ENCODE data around the gene SORBS1.

SORBS1 gene

DNA sequence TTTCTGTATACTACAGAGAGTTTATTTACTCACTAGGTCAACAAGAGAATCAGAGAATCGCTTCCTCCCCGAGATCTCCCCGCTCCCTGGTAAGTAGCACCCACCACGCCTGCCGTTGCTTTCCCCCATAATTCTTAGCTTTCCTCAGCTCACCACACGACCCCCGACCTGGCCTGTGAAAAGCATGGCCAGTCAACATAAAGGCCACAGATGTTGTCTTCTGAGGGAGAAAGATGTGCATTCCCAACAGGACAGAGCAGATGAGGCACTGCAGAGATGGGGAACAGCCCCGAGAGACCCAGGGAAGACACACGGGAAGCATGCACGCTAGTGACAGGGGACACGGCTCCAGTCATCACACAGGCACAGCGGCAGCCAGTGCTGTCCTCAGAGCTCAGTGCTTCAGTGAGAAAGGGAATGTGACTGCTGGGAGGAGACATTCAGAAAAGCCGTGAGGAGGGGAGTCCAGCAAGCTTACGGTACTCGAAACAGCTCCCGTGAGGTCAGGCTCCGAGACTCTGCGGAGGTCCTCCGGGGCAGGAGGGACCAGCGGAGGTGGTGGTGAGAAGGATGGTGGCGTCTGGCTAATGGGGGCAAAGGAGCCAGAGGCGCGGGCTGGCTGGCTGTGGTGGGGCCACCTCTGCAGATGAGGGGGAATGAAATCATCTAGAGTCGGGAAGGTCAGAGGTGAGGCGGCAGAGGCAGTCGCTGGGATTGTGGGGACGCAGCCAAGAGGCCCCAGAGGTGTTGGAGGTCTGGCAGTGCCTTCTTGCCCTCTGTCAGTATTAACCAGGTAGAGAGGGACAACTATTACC lies 146.9 kb downstream of the SORBS1 start:
- Mint-ChIP-seq H3K27ac (no peak overlapping the region), H3K4me3 (no peak overlapping the region), H3K36me3 (ENCODE audit: low read depth) (no peaks in the 10 kb centered on the region), H3K4me1 (ENCODE audit: low read depth) (no peaks in the 10 kb centered on the region), H3K9me3 (no peaks in the 10 kb centered on the region), H3K27me3 (ENCODE audit: low read depth) (no peaks in the 10 kb centered on the region)

DNA sequence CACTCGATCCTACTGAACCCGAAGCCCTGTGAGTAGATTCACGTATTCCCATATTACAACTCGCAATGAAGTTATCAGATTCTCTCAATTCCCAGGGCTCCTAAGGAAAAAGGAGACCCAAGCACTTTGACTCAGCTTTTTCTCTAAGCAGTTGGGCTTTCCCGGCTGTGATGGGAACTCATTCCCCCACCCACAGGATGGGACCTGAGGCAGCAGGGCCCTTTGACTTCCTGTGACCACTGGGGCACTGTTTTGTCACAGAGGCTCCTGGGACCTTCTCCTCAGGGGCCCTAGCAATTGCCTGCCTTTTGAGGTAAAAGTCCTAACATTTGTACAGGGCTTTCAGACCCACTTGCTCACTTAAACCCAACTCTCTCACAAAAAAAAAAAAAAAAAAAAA lies 147.6 kb downstream of the SORBS1 start:
- Mint-ChIP-seq H3K9me3 (no peaks in the 10 kb centered on the region), H3K36me3 (ENCODE audit: low read depth) (no peaks in the 10 kb centered on the region), H3K4me1 (ENCODE audit: low read depth) (no peaks in the 10 kb centered on the region), H3K4me3 (no peak overlapping the region), H3K27me3 (ENCODE audit: low read depth) (no peaks in the 10 kb centered on the region), H3K27ac (no peak overlapping the region)

GRCh38 chr10:95411635-95412034 lies 149.5 kb downstream of the SORBS1 start:
- Mint-ChIP-seq H3K9me3 (no peaks in the 10 kb centered on the region), H3K4me1 (ENCODE audit: low read depth) (no peaks in the 10 kb centered on the region), H3K27me3 (ENCODE audit: low read depth) (no peaks in the 10 kb centered on the region), H3K4me3 (no peak overlapping the region), H3K36me3 (ENCODE audit: low read depth) (no peaks in the 10 kb centered on the region), H3K27ac (no peak overlapping the region)

DNA sequence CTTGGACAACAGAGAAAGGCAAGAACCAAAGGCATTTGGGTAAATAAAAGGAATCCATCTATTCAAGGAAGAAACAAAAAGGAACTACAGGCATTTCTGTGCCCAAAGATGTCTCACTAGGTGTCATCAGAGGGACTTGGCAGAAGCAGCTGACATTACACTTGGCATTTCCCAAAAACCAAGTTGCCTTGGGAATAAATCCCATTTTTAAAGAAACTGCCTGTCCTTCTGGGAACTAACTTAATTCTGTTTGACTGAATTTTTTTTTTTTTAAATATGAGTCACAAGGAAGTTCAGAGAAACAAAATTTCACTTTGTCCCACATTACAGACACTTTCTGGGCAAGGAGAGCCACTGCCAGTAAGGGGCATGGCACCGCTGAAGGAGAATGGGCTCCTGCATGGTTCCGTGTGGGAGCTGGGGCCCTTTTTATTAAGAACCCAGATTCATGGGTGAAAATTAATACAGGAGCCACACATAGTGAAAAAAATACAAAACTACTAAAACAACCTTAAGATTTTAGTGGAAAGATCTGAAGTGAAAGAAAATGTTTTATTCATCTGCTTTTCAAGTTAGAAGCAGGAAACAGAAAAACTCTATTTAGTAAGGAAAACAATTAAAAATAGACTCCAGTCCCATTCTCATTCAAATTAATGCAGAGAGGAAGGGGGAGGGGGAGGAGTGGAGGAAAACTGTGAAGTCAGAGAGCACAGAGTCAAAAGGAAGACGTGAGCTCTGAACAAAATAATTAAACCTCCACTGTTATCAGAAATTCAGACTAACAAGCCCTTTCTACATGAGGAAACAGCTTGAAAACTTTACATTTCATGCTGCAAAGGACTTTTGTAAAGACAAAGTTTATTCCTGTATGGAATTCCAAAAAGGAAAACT lies 151.9 kb downstream of the SORBS1 start:
- no peak overlapping the region for H3K4me3 Mint-ChIP-seq
- no peaks in the 10 kb centered on the region for H3K4me1 Mint-ChIP-seq (ENCODE audit: low read depth)
- H3K27ac Mint-ChIP-seq = no peak overlapping the region
- no peaks in the 10 kb centered on the region for H3K9me3 Mint-ChIP-seq
- no peaks in the 10 kb centered on the region for H3K36me3 Mint-ChIP-seq (ENCODE audit: low read depth)
- peaks cover 3% of the 10 kb centered on the region for H3K27me3 Mint-ChIP-seq (ENCODE audit: low read depth)

- Mint-ChIP-seq H3K4me1 (ENCODE audit: low read depth) (no peaks in the 10 kb centered on the region), H3K4me3 (no peak overlapping the region), H3K27ac (no peak overlapping the region), H3K36me3 (ENCODE audit: low read depth) (no peaks in the 10 kb centered on the region), H3K9me3 (no peaks in the 10 kb centered on the region), H3K27me3 (ENCODE audit: low read depth) (peaks cover 3% of the 10 kb centered on the region)
Observed at GRCh38 chr10:95408148-95408960, 152.8 kb downstream of the SORBS1 start.

DNA sequence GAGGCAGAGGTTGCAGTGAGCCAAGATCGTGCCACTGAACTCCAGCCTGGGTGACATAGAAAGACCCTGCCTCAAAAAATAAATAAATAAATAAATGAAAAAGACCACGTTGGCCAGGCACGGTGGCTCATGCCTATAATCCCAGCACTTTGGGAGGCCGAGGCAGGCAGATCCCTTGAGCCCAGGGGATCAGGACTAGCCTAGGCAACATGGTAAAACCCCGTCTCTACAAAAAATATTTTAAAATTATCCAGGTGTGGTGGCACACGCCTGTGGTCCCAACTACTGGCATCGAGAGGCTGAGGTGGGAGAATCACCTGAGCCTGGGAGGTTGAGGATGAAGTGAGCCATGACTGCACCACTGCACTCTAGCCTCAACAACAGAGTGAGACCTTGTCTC lies 153.6 kb downstream of the SORBS1 start:
- H3K27me3 Mint-ChIP-seq (ENCODE audit: low read depth) = peaks cover 3% of the 10 kb centered on the region
- H3K9me3 Mint-ChIP-seq = no peaks in the 10 kb centered on the region
- no peaks in the 10 kb centered on the region for H3K4me1 Mint-ChIP-seq (ENCODE audit: low read depth)
- no peak overlapping the region for H3K27ac Mint-ChIP-seq
- H3K36me3 Mint-ChIP-seq (ENCODE audit: low read depth) = no peaks in the 10 kb centered on the region
- H3K4me3 Mint-ChIP-seq = no peak overlapping the region

GRCh38 chr10:95406651-95407280 lies 154.4 kb downstream of the SORBS1 start:
- no peak overlapping the region for H3K27ac Mint-ChIP-seq

GRCh38 chr10:95405655-95406054 lies 155.5 kb downstream of the SORBS1 start:
- no peak overlapping the region for H3K27ac Mint-ChIP-seq
- no peaks in the 10 kb centered on the region for H3K36me3 Mint-ChIP-seq (ENCODE audit: low read depth)
- peaks cover 3% of the 10 kb centered on the region for H3K27me3 Mint-ChIP-seq (ENCODE audit: low read depth)
- no peaks in the 10 kb centered on the region for H3K4me1 Mint-ChIP-seq (ENCODE audit: low read depth)
- H3K9me3 Mint-ChIP-seq = no peaks in the 10 kb centered on the region
- H3K4me3 Mint-ChIP-seq = no peak overlapping the region

More at GRCh38 chr10:95406651-95407280, 154.4 kb downstream of the SORBS1 start:
- Mint-ChIP-seq H3K4me1 (ENCODE audit: low read depth) (no peaks in the 10 kb centered on the region), H3K4me3 (no peak overlapping the region), H3K36me3 (ENCODE audit: low read depth) (no peaks in the 10 kb centered on the region), H3K9me3 (no peaks in the 10 kb centered on the region), H3K27me3 (ENCODE audit: low read depth) (peaks cover 3% of the 10 kb centered on the region)

DNA sequence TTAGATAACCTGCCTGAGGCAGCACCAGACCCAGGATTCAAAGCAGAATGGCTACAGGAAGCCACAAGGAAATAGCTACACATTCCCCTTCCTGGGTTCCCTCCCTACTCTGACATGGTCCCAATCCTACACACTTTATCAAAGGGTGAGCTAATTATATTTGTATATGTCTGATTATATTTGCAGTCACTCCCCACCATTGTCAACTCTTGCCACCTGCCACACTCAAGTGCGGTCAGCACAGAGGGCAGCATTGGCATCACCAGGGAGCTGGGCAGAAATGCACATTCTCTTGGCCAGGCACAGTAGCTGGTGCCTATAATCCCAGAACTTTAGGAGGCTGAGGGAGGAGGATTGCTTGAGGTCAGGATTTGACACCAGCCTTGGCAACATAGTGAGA lies 156.3 kb downstream of the SORBS1 start:
- no peaks in the 10 kb centered on the region for H3K9me3 Mint-ChIP-seq
- no peak overlapping the region for H3K27ac Mint-ChIP-seq
- H3K27me3 Mint-ChIP-seq (ENCODE audit: low read depth) = peaks cover 3% of the 10 kb centered on the region

DNA sequence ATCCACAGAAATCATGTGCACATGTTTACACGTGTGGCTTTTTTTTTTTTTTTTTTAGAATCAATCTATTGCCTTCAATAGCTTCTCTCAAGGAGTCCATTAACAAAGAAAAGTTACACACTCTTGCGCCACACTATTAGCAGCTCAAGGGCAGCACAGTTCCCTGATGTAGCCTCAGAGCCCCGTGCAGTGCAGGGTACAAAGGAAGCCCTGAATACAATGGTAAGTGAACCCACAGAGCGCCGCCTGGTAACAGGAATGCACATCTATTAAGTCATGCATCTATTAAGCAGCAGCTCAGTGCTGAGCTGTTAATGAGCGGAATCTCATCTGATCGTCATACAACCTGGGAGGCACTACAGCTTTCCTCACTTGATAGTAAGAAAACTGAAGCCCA lies 156.7 kb downstream of the SORBS1 start:
- H3K36me3 Mint-ChIP-seq (ENCODE audit: low read depth) = no peaks in the 10 kb centered on the region
- H3K4me1 Mint-ChIP-seq (ENCODE audit: low read depth) = no peaks in the 10 kb centered on the region
- peaks cover 3% of the 10 kb centered on the region for H3K27me3 Mint-ChIP-seq (ENCODE audit: low read depth)
- H3K27ac Mint-ChIP-seq = no peak overlapping the region
- no peaks in the 10 kb centered on the region for H3K9me3 Mint-ChIP-seq
- no peak overlapping the region for H3K4me3 Mint-ChIP-seq

More for the DNA sequence above, 156.3 kb downstream of the SORBS1 start:
- no peaks in the 10 kb centered on the region for H3K4me1 Mint-ChIP-seq (ENCODE audit: low read depth)
- H3K4me3 Mint-ChIP-seq = no peak overlapping the region
- no peaks in the 10 kb centered on the region for H3K36me3 Mint-ChIP-seq (ENCODE audit: low read depth)

GRCh38 chr10:95403700-95404461 lies 157.3 kb downstream of the SORBS1 start:
- H3K9me3 Mint-ChIP-seq = no peaks in the 10 kb centered on the region
- no peaks in the 10 kb centered on the region for H3K4me1 Mint-ChIP-seq (ENCODE audit: low read depth)
- no peaks in the 10 kb centered on the region for H3K36me3 Mint-ChIP-seq (ENCODE audit: low read depth)
- no peak overlapping the region for H3K27ac Mint-ChIP-seq
- no peak overlapping the region for H3K4me3 Mint-ChIP-seq
- peaks cover 3% of the 10 kb centered on the region for H3K27me3 Mint-ChIP-seq (ENCODE audit: low read depth)

GRCh38 chr10:95401704-95402469 lies 159.3 kb downstream of the SORBS1 start:
- Mint-ChIP-seq H3K27me3 (ENCODE audit: low read depth) (peaks cover 3% of the 10 kb centered on the region), H3K4me3 (no peak overlapping the region)

GRCh38 chr10:95400787-95401186 lies 160.4 kb downstream of the SORBS1 start:
- no peaks in the 10 kb centered on the region for H3K9me3 Mint-ChIP-seq
- no peaks in the 10 kb centered on the region for H3K36me3 Mint-ChIP-seq (ENCODE audit: low read depth)
- no peak overlapping the region for H3K27ac Mint-ChIP-seq
- no peak overlapping the region for H3K4me3 Mint-ChIP-seq
- H3K4me1 Mint-ChIP-seq (ENCODE audit: low read depth) = no peaks in the 10 kb centered on the region
- peaks cover 2% of the 10 kb centered on the region for H3K27me3 Mint-ChIP-seq (ENCODE audit: low read depth)

More at GRCh38 chr10:95401704-95402469, 159.3 kb downstream of the SORBS1 start:
- no peak overlapping the region for H3K27ac Mint-ChIP-seq
- H3K36me3 Mint-ChIP-seq (ENCODE audit: low read depth) = no peaks in the 10 kb centered on the region
- no peaks in the 10 kb centered on the region for H3K4me1 Mint-ChIP-seq (ENCODE audit: low read depth)
- no peaks in the 10 kb centered on the region for H3K9me3 Mint-ChIP-seq

Data from T-helper 1 cell treated with Interleukin-12 subunit alpha and Interleukin-12 subunit beta and Interleukin-4 antibody, amounts not matched to agents 30 μg/mL and 1 μg/mL, for 36 hours (primary cell).